K562 (cell line): Measurements from ENCODE around the gene DRC3. TPM values are rescaled to one million over a fixed set of nuclear protein-coding genes. Genes with fewer than 3 reads are reported as not detected.

ENCODE experiments used
- ELF4 ChIP-seq: fragments of 450-650 bp; formaldehyde crosslinking; IDR thresholded peaks from 2 replicates; pipeline ENCODE4 v1.4.0; 2022; ENCODE audit warnings: missing genetic modification characterization
- EP300 ChIP-seq: IDR thresholded peaks from 2 replicates; pipeline ENCODE4 v1.6.1; 2012; ENCODE audit warnings: low read length, improper control_type of control experiment
- FOXJ3 ChIP-seq: sonication (generic); formaldehyde crosslinking; IDR thresholded peaks from 2 replicates; pipeline ENCODE4 v1.4.0; 2020; ENCODE audit warnings: mild to moderate bottlenecking, missing genetic modification reagents
- GTF2F1 ChIP-seq: IDR thresholded peaks from 2 replicates; pipeline ENCODE4 v1.6.1; 2011; ENCODE audit warnings: low read depth, low read length, improper control_type of control experiment
- HEY1 ChIP-seq: fragments of 250-450 bp; sonication (Bioruptor Pico); IDR thresholded peaks from 2 replicates; pipeline ENCODE4 v1.5.0; 2020; ENCODE audit warnings: mild to moderate bottlenecking, moderate library complexity, borderline replicate concordance
- MEF2A ChIP-seq: IDR thresholded peaks from 2 replicates; pipeline ENCODE4 v1.6.1; 2011; ENCODE audit warnings: low read depth, mild to moderate bottlenecking, low read length, moderate library complexity; ENCODE audit not compliant: control insufficient read depth
- PHB2 ChIP-seq: fragments of 450-650 bp; IDR thresholded peaks from 2 replicates; pipeline ENCODE4 v1.6.1; 2017; ENCODE audit warnings: low read depth
- PHF8 ChIP-seq: fragments of 200-600 bp; sonication (generic); IDR thresholded peaks from 2 replicates; pipeline ENCODE4 v1.6.1; 2012; ENCODE audit warnings: mixed run types, mild to moderate bottlenecking, inconsistent platforms, low read length, moderate library complexity, borderline replicate concordance
- POLR2AphosphoS2 ChIP-seq: IDR thresholded peaks from 2 replicates; pipeline ENCODE4 v1.6.1; 2012; ENCODE audit warnings: low read length, improper control_type of control experiment
- RAD21 ChIP-seq, 2 experiments: fragments of 250-450 bp in 1 of 2; fragments of 450-650 bp in 1 of 2; sonication (Bioruptor Pico) in 1 of 2; formaldehyde crosslinking in 1 of 2; IDR thresholded peaks in 1 of 2; conservative IDR thresholded peaks in 1 of 2; 2 replicates each; pipeline versions ENCODE4 v1.4.0 to v1.8.0; 2020 to 2022; ENCODE audit warnings: mild to moderate bottlenecking in 2 of 2, moderate library complexity in 1 of 2
- RBM14 ChIP-seq: fragments of 200-400 bp; formaldehyde crosslinking; IDR thresholded peaks from 2 replicates; pipeline ENCODE4 v1.6.1; 2018; ENCODE audit warnings: low read depth, mild to moderate bottlenecking, low read length, moderate library complexity, borderline replicate concordance; ENCODE audit not compliant: insufficient read depth
- SLC30A9 ChIP-seq: fragments of 250-450 bp; sonication (Bioruptor Pico); IDR thresholded peaks from 2 replicates; pipeline ENCODE4 v1.8.0; 2022; ENCODE audit warnings: mild to moderate bottlenecking, moderate library complexity
- SMAD2 ChIP-seq: fragments of 150-350 bp; IDR thresholded peaks from 2 replicates; pipeline ENCODE4 v1.6.1; 2014; ENCODE audit warnings: low read depth, mild to moderate bottlenecking, low read length
- SRSF7 ChIP-seq: fragments of 200-400 bp; formaldehyde crosslinking; optimal IDR thresholded peaks from 2 replicates; pipeline ENCODE3; 2017; ENCODE audit warnings: mild to moderate bottlenecking, low read depth, low read length
- U2AF2 ChIP-seq: fragments of 200-400 bp; formaldehyde crosslinking; optimal IDR thresholded peaks from 2 replicates; pipeline ENCODE3; 2017; ENCODE audit warnings: low read depth, mild to moderate bottlenecking, low read length
- ZFX ChIP-seq: sonication (generic); formaldehyde crosslinking; IDR thresholded peaks from 2 replicates; pipeline ENCODE4 v1.8.0; 2022; ENCODE audit warnings: mild to moderate bottlenecking, missing genetic modification reagents, moderate library complexity
- ZNF124 ChIP-seq: sonication (generic); formaldehyde crosslinking; IDR thresholded peaks from 2 replicates; pipeline ENCODE4 v1.8.1; 2022; ENCODE audit warnings: missing genetic modification reagents
- ZNF347 ChIP-seq: fragments of 450-650 bp; formaldehyde crosslinking; IDR thresholded peaks from 2 replicates; pipeline ENCODE4 v1.4.0; 2020; ENCODE audit warnings: low read depth, mild to moderate bottlenecking, moderate library complexity
- ZNF699 ChIP-seq: fragments of 250-450 bp; sonication (Bioruptor Pico); IDR thresholded peaks from 2 replicates; pipeline ENCODE4 v1.8.0; 2021; ENCODE audit warnings: mild to moderate bottlenecking, moderate library complexity; ENCODE audit not compliant: insufficient replicate concordance
- polyA plus RNA-seq, 8 experiments: library from polyadenylated mRNA; depleted of rRNA in 4 of 8; stranded (reverse) in 5 of 8; unstranded in 3 of 8; fragments of >200 nt; fragmentation: Nextera tagmentation in 2 of 8; fragmentation: Illumina TruSeq in 1 of 8; extraction: Ambion mirVana in 2 of 8; extraction: Trizol in 1 of 8; gene quantifications; 2 replicates each; pipeline versions ENCODE4 v1.2.1 to v1.2.3, GENCODE V29; 2011 to 2014; ENCODE audit warnings: inconsistent platforms in 1 of 8, missing spikeins in 1 of 8
- total RNA-seq, 7 experiments: library from RNA; depleted of rRNA in 6 of 7; stranded (reverse); fragments of >200 nt in 6 of 7; fragmentation: Illumina TruSeq in 2 of 7; extraction: Trizol in 2 of 7; gene quantifications; 2 replicates each; pipeline versions ENCODE4 v1.2.1 to v1.2.3, GENCODE V29; 2011 to 2021; ENCODE audit warnings: low replicate concordance in 1 of 7
- TF ChIP-seq, protein P1 (sequence below), 2 experiments: fragments of 450-650 bp in 1 of 2; sonication (generic) in 1 of 2; formaldehyde crosslinking in 1 of 2; IDR thresholded peaks in 1 of 2; conservative IDR thresholded peaks in 1 of 2; 2 replicates each; pipeline versions ENCODE4 v1.6.1 to v1.8.1; 2016 to 2023; ENCODE audit warnings: mild to moderate bottlenecking in 2 of 2, moderate library complexity in 2 of 2, inconsistent platforms in 1 of 2, missing genetic modification reagents in 1 of 2

DRC3 gene
- total and polyA plus RNA-seq, 9 of the 15 experiments (the other 6 are each of a cell fraction or from before 2014, with no cell fraction given) = 0.10 to 0.84 (median 0.30) TPM; not detected in 3

GRCh38 chr17:18038861-18039534 lies 66.3 kb downstream of the DRC3 start, which contains the start of the genes ATPAF2 and GID4 (continued):
- no peak for TF ChIP-seq GTF2F1
- no peak for TF ChIP-seq HEY1 (CRISPR knock-in tag)
- no peak for TF ChIP-seq PHB2
- TF ChIP-seq SMAD2 = no peak
- no peak for TF ChIP-seq SRSF7
- TF ChIP-seq RAD21 (CRISPR knock-in tag; conservative IDR thresholded peaks at IDR 0.05 in 1 of 2, IDR thresholded peaks at IDR 0.05 in 1 of 2) = no peak
- TF ChIP-seq ZNF124 (CRISPR knock-in tag) = no peak
- peak; percentile 59 for TF ChIP-seq ZFX (CRISPR knock-in tag)
- no peak for TF ChIP-seq MEF2A
- 0 out of 2 replicates have a peak, but pooled peaks have one; percentile 27 for TF ChIP-seq ELF4 (CRISPR knock-in tag)
- no peak for TF ChIP-seq RBM14
- TF ChIP-seq, protein P1, sequence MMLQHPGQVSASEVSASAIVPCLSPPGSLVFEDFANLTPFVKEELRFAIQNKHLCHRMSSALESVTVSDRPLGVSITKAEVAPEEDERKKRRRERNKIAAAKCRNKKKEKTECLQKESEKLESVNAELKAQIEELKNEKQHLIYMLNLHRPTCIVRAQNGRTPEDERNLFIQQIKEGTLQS (IDR thresholded peaks at IDR 0.05) = no peak
- TF ChIP-seq, protein P1 (CRISPR knock-in tag; conservative IDR thresholded peaks at IDR 0.05) = no peak
- TF ChIP-seq U2AF2 = no peak
- TF ChIP-seq POLR2AphosphoS2 = no peak
- no peak for TF ChIP-seq ZNF347
- TF ChIP-seq EP300 = no peak
- peak; percentile 58; the same call in 1 of the 2 replicates for TF ChIP-seq PHF8
- TF ChIP-seq ZNF699 (CRISPR knock-in tag) = no peak
- TF ChIP-seq SLC30A9 (CRISPR knock-in tag) = no peak
- no peak for TF ChIP-seq FOXJ3 (CRISPR knock-in tag)
